Activated CD8-positive, alpha-beta memory T cell treated with anti-CD3 and anti-CD28 coated beads for 48 hours (primary cell): ENCODE results near the gene C2orf42.
"Not testable (repeated sequence)": the region's sequence is repeated elsewhere in the genome, so short reads cannot be mapped to it uniquely, and the experiment has no call there.

Source experiments
- DNase-seq, 3 experiments: peaks; one replicate each; pipeline ENCODE4 v3.0.0-alpha.2; 2020; ENCODE audit warnings: low read depth in 2 of 3, low spot score in 2 of 3

Gene C2orf42

GRCh38 chr2:70132244-70133126, 58.3 kb downstream of the C2orf42 start:
- DNase-seq: no peak

GRCh38 chr2:70131344-70132143, 59.3 kb downstream of the C2orf42 start:
- DNase-seq: not testable (repeated sequence)

DNA sequence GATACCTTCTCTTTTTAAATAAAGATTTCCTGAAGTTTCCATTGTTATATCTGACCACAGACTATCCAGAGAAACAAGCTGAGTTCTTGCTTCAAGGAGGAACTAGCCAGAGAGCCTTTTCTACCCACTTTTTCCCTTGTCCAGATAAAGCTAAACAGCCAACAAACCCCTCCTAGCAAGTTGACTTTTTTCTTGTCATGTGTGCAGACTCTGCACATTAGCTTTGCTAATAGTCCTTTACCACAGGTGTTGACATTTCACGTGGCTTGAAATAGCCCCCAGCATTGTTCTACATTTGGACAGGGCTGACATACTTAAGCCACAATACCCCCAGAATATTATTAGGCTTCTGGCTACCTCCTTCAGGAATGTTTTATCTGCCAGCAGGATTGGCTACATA, 62.8 kb downstream of the C2orf42 start:
- no peak for DNase-seq

- DNase-seq: no peak
Measured at GRCh38 chr2:70126413-70126812, 64.4 kb downstream of the C2orf42 start.

- no peak for DNase-seq
Measured at GRCh38 chr2:70125498-70125898, 65.3 kb downstream of the C2orf42 start.

- DNase-seq: no peak
Measured at GRCh38 chr2:70124983-70125480, 65.8 kb downstream of the C2orf42 start.

DNA sequence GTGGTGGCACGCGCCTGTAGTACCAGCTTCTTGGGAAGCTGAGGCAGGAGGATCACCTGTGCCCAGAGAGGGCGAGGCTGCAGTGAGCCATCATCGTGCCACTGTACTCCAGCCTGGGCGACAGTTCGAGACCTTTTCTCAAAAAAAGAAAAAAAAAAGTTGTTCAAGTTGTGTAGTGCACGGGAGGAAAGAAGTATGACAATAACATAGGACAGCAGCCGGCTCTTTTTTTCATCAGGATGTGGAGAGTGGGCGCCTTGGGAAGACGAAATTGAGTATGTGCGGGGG, 67.0 kb downstream of the C2orf42 start:
- DNase-seq: no peak

DNA sequence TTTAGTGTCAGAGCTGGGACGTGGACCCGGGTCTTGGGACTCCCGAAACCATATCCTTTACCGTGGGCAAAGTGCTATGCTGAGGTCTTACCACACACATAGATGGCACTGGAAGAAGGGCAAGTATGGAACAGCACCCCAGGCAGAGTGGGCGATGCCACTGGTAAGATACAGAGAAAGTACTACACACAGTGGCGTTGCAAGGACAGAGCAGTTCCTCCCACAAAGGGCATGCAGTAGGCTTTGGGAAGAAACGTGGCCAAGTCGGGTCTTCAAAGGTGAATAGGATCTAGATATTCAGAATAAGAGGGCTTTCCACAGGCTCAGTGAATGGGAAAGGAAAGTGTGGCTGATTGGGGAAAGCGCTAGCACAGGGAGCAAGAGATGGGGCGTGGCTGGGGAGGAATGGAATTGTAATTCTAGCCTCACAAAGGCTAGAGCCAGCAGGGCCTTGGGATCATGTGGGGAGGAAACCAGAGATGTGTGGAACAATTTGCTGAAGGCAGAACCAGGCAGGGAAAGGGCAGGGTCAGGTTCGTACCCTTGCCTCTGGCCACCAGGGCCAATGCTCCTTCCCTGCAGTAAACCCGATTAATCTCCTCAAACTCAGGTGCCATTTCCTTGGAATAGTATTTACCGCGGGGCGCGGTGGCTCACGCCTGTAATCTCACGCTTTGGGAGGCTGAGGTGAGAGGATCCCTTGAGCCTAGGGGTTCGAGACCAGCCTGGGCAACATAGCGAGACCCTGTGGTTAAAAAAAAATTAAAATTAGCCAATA, 67.6 kb downstream of the C2orf42 start:
- no peak for DNase-seq

DNA sequence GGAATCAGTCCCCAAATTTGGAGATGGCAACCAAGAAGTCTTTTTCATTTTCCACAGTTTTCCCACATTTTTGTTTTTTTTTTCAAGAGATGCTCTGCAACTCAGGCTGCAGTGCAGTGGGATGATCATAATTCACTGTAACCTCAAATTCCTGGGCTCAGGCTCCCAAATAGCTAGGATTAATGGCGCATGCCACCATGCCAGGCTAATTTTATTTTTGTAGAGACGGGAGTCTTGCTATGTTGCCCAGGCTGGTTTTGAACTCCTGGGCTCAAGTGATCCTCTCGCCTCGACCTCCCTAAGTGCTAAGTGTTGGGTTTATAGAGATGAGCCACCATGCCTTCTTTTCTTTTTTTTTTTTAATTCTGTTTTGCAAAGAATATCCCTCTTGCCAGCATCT, 68.3 kb downstream of the C2orf42 start:
- DNase-seq: no peak

DNA sequence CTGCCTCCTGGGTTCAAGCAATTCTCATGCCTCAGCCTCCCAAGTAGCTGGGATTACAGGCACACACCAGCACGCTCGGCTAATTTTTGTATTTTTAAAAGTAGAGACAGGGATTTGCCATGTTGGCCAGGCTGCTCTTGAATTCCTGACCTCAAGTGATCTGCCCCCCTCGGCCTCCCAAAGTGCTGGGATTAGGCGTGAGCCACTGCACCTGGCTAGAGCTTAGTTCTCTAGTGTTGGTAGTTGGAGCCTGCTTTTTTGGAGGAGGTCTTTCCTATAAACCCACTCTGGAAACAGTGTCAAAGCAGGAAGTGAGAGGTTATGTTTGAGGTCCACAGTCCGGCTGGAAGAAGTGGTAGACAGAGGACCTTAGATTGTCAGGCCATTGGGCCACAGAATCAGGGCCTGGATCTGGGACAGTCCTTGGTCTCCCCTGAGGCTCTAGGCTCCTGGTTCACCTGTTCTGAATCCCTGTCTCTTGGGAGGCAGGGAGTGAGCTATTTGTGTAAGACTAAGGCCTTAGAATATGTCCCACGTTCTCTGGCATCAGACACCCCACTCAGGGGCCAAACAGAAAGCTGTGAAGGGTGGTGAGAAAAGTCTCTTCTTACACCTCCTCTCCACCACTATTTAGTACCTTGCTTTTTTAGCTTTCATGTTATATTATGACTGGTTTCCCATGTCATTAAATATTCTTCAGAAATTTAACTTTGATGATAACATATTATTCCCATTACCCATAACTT, 69.0 kb downstream of the C2orf42 start:
- no peak for DNase-seq

- DNase-seq: no peak
Measured at GRCh38 chr2:70118798-70119454, 71.9 kb downstream of the C2orf42 start.

GRCh38 chr2:70116936-70117552, 73.8 kb downstream of the C2orf42 start:
- DNase-seq: no peak

GRCh38 chr2:70115646-70116442, 75.0 kb downstream of the C2orf42 start:
- DNase-seq: no peak

DNA sequence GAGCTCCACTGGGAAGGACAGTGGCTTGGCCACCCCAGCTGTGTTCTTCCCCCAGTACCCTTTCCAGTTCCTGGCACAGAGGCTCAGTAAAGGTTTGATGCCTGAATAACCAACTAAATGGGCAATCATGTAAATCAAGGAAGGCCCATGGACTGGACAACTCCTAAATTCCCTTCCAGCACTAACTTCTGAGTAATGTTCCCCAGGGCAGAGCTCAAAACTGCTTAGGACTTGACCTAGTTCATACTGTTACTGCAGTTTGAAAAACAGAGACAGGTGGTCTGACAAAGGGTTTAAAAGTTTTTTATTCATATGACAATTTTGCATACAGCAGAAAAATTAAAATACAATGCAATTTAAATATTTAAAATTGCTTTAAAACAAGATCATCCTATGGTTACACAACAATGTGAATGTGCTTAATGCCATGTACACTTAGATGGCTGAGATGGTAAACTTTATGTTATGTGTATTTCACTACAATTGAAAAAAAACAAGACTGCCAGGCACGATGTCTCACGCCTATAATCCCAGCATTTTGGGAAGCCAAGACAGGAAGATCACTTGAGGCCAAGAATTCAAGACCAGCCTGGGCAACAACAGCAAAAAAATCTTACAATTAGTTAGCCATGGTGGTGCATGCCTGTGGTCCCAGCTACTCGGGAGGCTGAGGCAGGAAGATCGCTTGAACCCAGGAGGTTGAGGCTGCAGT, 77.3 kb downstream of the C2orf42 start:
- no peak for DNase-seq

GRCh38 chr2:70111752-70112591, 78.8 kb downstream of the C2orf42 start:
- no peak for DNase-seq

GRCh38 chr2:70110397-70110796, 80.4 kb downstream of the C2orf42 start:
- DNase-seq: not testable (repeated sequence)

GRCh38 chr2:70106138-70106537, 84.7 kb downstream of the C2orf42 start:
- not testable (repeated sequence) for DNase-seq
